ENCODE results near the gene COX14. TPM values are rescaled to one million over a fixed set of nuclear protein-coding genes. Genes with fewer than 3 reads are reported as not detected.
A peak's percentile ranks its signal among the peaks of the same experiment; 100 is the strongest.

COX14 gene
- polyA plus RNA-seq, 2 donors = 22.8 to 56.8 TPM

DNA sequence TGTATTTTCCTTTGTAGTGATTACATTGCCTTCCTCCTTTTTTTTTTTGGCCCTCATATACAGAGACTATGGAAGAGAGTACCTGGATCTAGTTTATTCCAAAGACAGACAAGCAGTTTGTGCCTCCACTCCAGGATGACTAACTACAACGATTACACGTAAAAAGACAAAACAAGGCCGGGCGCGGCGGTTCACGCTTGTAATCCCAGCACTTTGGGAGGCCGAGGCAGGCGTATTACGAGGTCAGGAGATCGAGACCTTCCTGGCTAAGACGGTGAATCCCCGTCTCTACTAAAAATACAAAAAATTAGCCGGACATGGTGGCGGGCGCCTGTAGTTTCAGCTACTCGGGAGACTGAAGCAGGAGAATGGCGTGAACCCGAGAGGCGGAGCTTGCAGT lies 52.9 kb downstream of the COX14 start:
- H3K4me1 ChIP-seq (ENCODE audit: control insufficient read depth in 2 of 2, insufficient read depth in 2 of 2, low read length in 1 of 2) = peaks cover 0 to 2% of the 10 kb centered on the region in 2 donors
- H3K4me3 ChIP-seq (ENCODE audit: low read depth in 1 of 2, low read length in 2 of 2) = no peak overlapping the region
- 90 to 93% methylated on average over 17 to 20 of the region's 20 CpGs for WGBS, 2 donors
- no peaks in the 10 kb centered on the region for H3K27me3 ChIP-seq (ENCODE audit: control insufficient read depth in 1 of 2, insufficient read depth in 2 of 2, low read length in 2 of 2)
- H3K9me3 ChIP-seq (ENCODE audit: control insufficient read depth in 2 of 2, insufficient read depth in 1 of 2, low read depth in 1 of 2, low read length in 1 of 2) = no peaks in the 10 kb centered on the region
- H3K27ac ChIP-seq (ENCODE audit: low read depth in 2 of 2, low read length in 1 of 2) = no peak overlapping the region
- H3K36me3 ChIP-seq (ENCODE audit: control insufficient read depth in 2 of 2, insufficient read depth in 2 of 2, low read length in 1 of 2) = no peaks in the 10 kb centered on the region

DNA sequence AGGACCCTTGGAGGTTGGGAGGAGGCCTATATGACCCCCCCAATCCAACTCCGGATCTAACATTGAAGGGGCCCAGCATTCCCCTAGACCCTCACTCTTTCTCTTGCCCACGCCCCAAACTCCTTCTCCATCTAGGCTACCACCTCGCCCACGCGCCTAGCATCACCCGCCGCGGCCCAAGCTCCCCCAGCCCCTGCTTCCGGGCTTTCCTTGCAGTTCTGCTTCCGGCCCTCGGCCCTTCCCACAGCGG lies 54.7 kb downstream of the COX14 start:
- H3K4me1 ChIP-seq (ENCODE audit: control insufficient read depth in 2 of 2, insufficient read depth in 2 of 2, low read length in 1 of 2) = peaks cover 0 to 2% of the 10 kb centered on the region in 2 donors
- no peaks in the 10 kb centered on the region for H3K27me3 ChIP-seq (ENCODE audit: control insufficient read depth in 1 of 2, insufficient read depth in 2 of 2, low read length in 2 of 2)
- peak overlapping the region; percentile 80 to 94 for H3K27ac ChIP-seq (ENCODE audit: low read depth in 2 of 2, low read length in 1 of 2)
- peak overlapping the region; percentile 70 to 79 for H3K4me3 ChIP-seq (ENCODE audit: low read depth in 1 of 2, low read length in 2 of 2)
- no peaks in the 10 kb centered on the region for H3K36me3 ChIP-seq (ENCODE audit: control insufficient read depth in 2 of 2, insufficient read depth in 2 of 2, low read length in 1 of 2)
- no peaks in the 10 kb centered on the region for H3K9me3 ChIP-seq (ENCODE audit: control insufficient read depth in 2 of 2, insufficient read depth in 1 of 2, low read depth in 1 of 2, low read length in 1 of 2)
- WGBS, 2 donors = 1% methylated on average over 12 of the region's 12 CpGs

DNA sequence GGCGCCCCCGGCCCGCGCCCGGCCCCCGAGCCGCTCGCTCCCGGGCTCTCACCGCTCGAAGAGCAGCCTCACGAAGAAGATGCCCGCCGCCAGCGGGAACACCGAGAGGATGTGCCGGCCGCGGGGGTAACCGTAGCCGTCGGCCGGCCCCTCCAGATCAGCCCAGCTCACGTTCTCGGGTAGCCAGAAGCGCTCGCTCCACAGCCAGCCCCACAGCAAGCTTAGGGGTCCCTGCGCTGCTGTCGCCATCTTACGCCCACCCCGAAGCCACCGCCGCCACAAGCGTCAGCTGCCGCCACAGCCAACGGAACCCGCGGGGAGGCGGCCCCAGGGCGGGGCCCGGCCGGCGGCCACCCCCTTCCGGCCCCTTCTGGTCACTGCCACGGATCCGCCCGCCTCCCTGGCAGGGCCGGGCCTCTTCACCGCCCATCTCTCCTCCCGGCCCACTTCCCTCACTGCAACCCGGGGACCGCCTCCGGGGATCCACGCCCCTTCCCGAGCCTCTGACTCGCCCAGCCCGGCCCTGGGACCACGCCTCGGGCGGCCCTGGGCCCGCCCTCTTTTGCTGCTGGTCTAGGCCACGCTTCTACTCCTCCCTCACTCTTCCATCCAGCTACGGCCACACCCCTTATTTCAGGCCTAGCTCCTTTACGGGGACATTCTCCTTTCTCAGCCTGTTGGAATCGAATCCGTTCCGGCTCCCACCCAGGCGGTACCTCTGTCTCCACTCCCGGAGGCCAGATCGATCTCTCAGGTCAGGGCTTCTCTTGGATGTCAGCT lies 55.2 kb downstream of the COX14 start, which contains the start of gene CERS5:
TSS of gene CERS5 (minus strand) at position 321 of the 780 bp plus-strand sequence. CDS start at position 249, 72 bp downstream.
- 0 to 1% methylated on average over 65 to 70 of the region's 70 CpGs for WGBS, 2 donors
- no peaks in the 10 kb centered on the region for H3K9me3 ChIP-seq (ENCODE audit: control insufficient read depth in 2 of 2, insufficient read depth in 1 of 2, low read depth in 1 of 2, low read length in 1 of 2)
- peak within 1 kb of the TSS; percentile 70 to 79 for H3K4me3 ChIP-seq (ENCODE audit: low read depth in 1 of 2, low read length in 2 of 2)
- no peaks in the 10 kb centered on the region for H3K27me3 ChIP-seq (ENCODE audit: control insufficient read depth in 1 of 2, insufficient read depth in 2 of 2, low read length in 2 of 2)
- peak within 1 kb of the TSS; percentile 89 to 94 for H3K27ac ChIP-seq (ENCODE audit: low read depth in 2 of 2, low read length in 1 of 2)
- peaks cover 0 to 2% of the 10 kb centered on the region in 2 donors for H3K4me1 ChIP-seq (ENCODE audit: control insufficient read depth in 2 of 2, insufficient read depth in 2 of 2, low read length in 1 of 2)
- H3K36me3 ChIP-seq (ENCODE audit: control insufficient read depth in 2 of 2, insufficient read depth in 2 of 2, low read length in 1 of 2) = no peaks in the 10 kb centered on the region

Other genes starting within 250 kb of the COX14 start
- under 1 TPM; 0.36 to 0.39 TPM for gene FAIM2, start 208.3 kb upstream of the COX14 start, polyA plus RNA-seq
- not detected for gene AQP2, start 161.5 kb upstream of the COX14 start, polyA plus RNA-seq
- gene AQP5, start 150.4 kb upstream of the COX14 start, polyA plus RNA-seq = 10 to 100 TPM in 1 of 2 donors, 1 to 10 TPM in 1; 3.1 to 48.8 TPM
- gene AQP6, start 139.3 kb upstream of the COX14 start, polyA plus RNA-seq = under 1 TPM; 0.02 to 0.08 TPM
- 10 to 100 TPM in 1 of 2 donors, 1 to 10 TPM in 1; 6.0 to 16.8 TPM for gene RACGAP1, start 86.7 kb upstream of the COX14 start, polyA plus RNA-seq
- 1 to 10 TPM; 1.4 to 2.1 TPM for gene ASIC1, start 54.6 kb upstream of the COX14 start, polyA plus RNA-seq
- gene SMARCD1, start 26.9 kb upstream of the COX14 start, polyA plus RNA-seq = 10 to 100 TPM in 1 of 2 donors, 1 to 10 TPM in 1; 9.8 to 17.8 TPM
- under 1 TPM; 0.29 to 0.32 TPM for gene GPD1, start 8.2 kb upstream of the COX14 start, polyA plus RNA-seq
- 10 to 100 TPM; 21.0 to 41.3 TPM for gene CERS5, start 55.1 kb downstream of the COX14 start, polyA plus RNA-seq
- gene LIMA1, start 171.3 kb downstream of the COX14 start, polyA plus RNA-seq = 10 to 100 TPM; 21.7 to 26.9 TPM

Measured in esophagus (tissue), 2 donors.